GM19372 (cell line): Measurements from ENCODE around the gene PRSS56.

ENCODE experiments used
- ATAC-seq: cut with Tn5 transposase; IDR thresholded peaks from one replicate; pipeline ENCODE4 v1.9.1; 2021; ENCODE audit warnings: mild to moderate bottlenecking, low read depth, moderate library complexity; ENCODE audit not compliant: unreplicated experiment

PRSS56 gene

GRCh38 chr2:232539298-232540231, 19.4 kb downstream of the PRSS56 start, which contains the start of gene CHRNG:
CHRNG (plus strand) TSS chr2:232539692; CDS start chr2:232539748, 56 bp downstream.
- no peak for ATAC-seq

- ATAC-seq, result no peak
Observed at GRCh38 chr2:232540441-232541041, 20.4 kb downstream of the PRSS56 start.

GRCh38 chr2:232541195-232541960, 21.2 kb downstream of the PRSS56 start:
- ATAC-seq, result no peak

- ATAC-seq, result no peak
Observed at GRCh38 chr2:232541961-232542714, 21.9 kb downstream of the PRSS56 start.

- ATAC-seq, result no peak
Observed at GRCh38 chr2:232542715-232543467, 22.7 kb downstream of the PRSS56 start.

- no peak for ATAC-seq
Observed at GRCh38 chr2:232543491-232543890, 23.3 kb downstream of the PRSS56 start.

- ATAC-seq, result no peak
Observed at GRCh38 chr2:232543928-232544631, 23.9 kb downstream of the PRSS56 start.

GRCh38 chr2:232544674-232545073, 24.5 kb downstream of the PRSS56 start:
- no peak for ATAC-seq

- ATAC-seq, result no peak
Observed at GRCh38 chr2:232545511-232546375, 25.6 kb downstream of the PRSS56 start.

- ATAC-seq, result no peak
Observed at GRCh38 chr2:232547991-232548390, 27.8 kb downstream of the PRSS56 start.

- ATAC-seq, result no peak
Observed at GRCh38 chr2:232549655-232550353, 29.6 kb downstream of the PRSS56 start.

GRCh38 chr2:232550354-232551249, 30.4 kb downstream of the PRSS56 start, which contains the start of the genes EIF4E2 and TIGD1:
EIF4E2 (plus strand) TSS chr2:232550689; CDS start chr2:232550725, 36 bp downstream.
TIGD1 (minus strand) TSS chr2:232550557; CDS start chr2:232549882, 675 bp downstream.
- ATAC-seq, result peak; percentile 93

GRCh38 chr2:232551250-232551638, 31.1 kb downstream of the PRSS56 start:
- ATAC-seq, result no peak

- no peak for ATAC-seq
Observed at GRCh38 chr2:232551776-232552175, 31.6 kb downstream of the PRSS56 start.

GRCh38 chr2:232556426-232556825, 36.2 kb downstream of the PRSS56 start:
- no peak for ATAC-seq

- no peak for ATAC-seq
Observed at GRCh38 chr2:232562515-232563151, 42.4 kb downstream of the PRSS56 start.
